OCI-LY7 (cell line): ENCODE data around the gene RALGAPA2. TPM values are rescaled to one million over a fixed set of nuclear protein-coding genes. Genes with fewer than 3 reads are reported as not detected.

Source experiments
- BruUV-seq: library from RNA; stranded (reverse); fragments of 400-500 nt; replicated peaks from 2 replicates; lab custom pipeline; 2021; lab: Mats Ljungman, UMichigan
- CTCF ChIA-PET: fragments of 300-600 bp; sonication (Branson Sonifier 250); formaldehyde crosslinking; loops from one replicate; lab custom pipeline; 2022; ENCODE audit warnings: antibody characterized with exemption; ENCODE audit not compliant: unreplicated experiment; lab: Charles Lee
- POLR2A ChIA-PET: fragments of 300-600 bp; sonication (Branson Sonifier 250); formaldehyde crosslinking; loops from one replicate; lab custom pipeline; 2022; ENCODE audit warnings: antibody characterized with exemption; lab: Charles Lee
- DNase-seq: peaks from one replicate; pipeline ENCODE4 v3.0.0-alpha.2; 2015; ENCODE audit warnings: low spot score
- H2AFZ ChIP-seq: fragments of 200-600 bp; sonication (generic), shearing (Covaris generic); 2 replicates; pipeline ENCODE4 v1.6.1; 2014; ENCODE audit warnings: mild to moderate bottlenecking, antibody characterized with exemption, low read length, moderate library complexity
- H3K27ac ChIP-seq: fragments of 200-600 bp; sonication (generic); 2 replicates; pipeline ENCODE4 v1.5.1; 2014; ENCODE audit warnings: mixed run types, low read depth, mild to moderate bottlenecking, moderate library complexity, low read length, inconsistent platforms; ENCODE audit not compliant: poor library complexity, severe bottlenecking
- H3K36me3 ChIP-seq: fragments of 200-600 bp; sonication (generic); 2 replicates; pipeline ENCODE4 v1.6.1; 2014; ENCODE audit warnings: mild to moderate bottlenecking, antibody characterized with exemption, low read length, moderate library complexity, mixed read lengths; ENCODE audit not compliant: insufficient read depth
- H3K4me1 ChIP-seq: fragments of 200-600 bp; sonication (generic); 2 replicates; pipeline ENCODE4 v1.5.1; 2014; ENCODE audit warnings: mild to moderate bottlenecking, low read length; ENCODE audit not compliant: insufficient read depth, poor library complexity, severe bottlenecking
- H3K4me2 ChIP-seq: fragments of 200-600 bp; sonication (generic); 2 replicates; pipeline ENCODE4 v1.6.1; 2014; ENCODE audit warnings: mild to moderate bottlenecking, low read length
- H3K4me3 ChIP-seq: fragments of 200-600 bp; sonication (generic); 2 replicates; pipeline ENCODE4 v1.5.1; 2014; ENCODE audit warnings: mild to moderate bottlenecking, low read depth, low read length; ENCODE audit not compliant: poor library complexity, severe bottlenecking
- H3K79me2 ChIP-seq: fragments of 200-600 bp; sonication (generic); 2 replicates; pipeline ENCODE4 v1.6.1; 2016; ENCODE audit warnings: low read depth, mild to moderate bottlenecking, low read length, moderate library complexity, mixed read lengths; ENCODE audit not compliant: insufficient read depth
- H3K9me2 ChIP-seq: fragments of 200-600 bp; sonication (generic); 2 replicates; pipeline ENCODE4 v1.6.1; 2016; ENCODE audit warnings: mild to moderate bottlenecking, low read length, mixed read lengths; ENCODE audit not compliant: insufficient read depth
- H3K9me3 ChIP-seq: fragments of 200-600 bp; sonication (generic); 2 replicates; pipeline ENCODE4 v1.6.1; 2014; ENCODE audit warnings: mild to moderate bottlenecking, mixed run types, low read length, mixed read lengths
- H4K20me1 ChIP-seq: fragments of 200-600 bp; sonication (generic); 2 replicates; pipeline ENCODE4 v1.6.1; 2014; ENCODE audit warnings: mild to moderate bottlenecking, antibody characterized with exemption, low read length, moderate library complexity, mixed read lengths; ENCODE audit not compliant: insufficient read depth
- EZH2phosphoT487 ChIP-seq: fragments of 200-600 bp; sonication (generic); IDR thresholded peaks from 2 replicates; pipeline ENCODE4 v1.6.1; 2018; ENCODE audit warnings: low read depth, borderline replicate concordance, mild to moderate bottlenecking, mixed run types, antibody characterized with exemption, low read length, moderate library complexity, mixed read lengths
- intact Hi-C: fragments of 100-400 bp; cut with micrococcal nuclease; formaldehyde crosslinking; loops from one replicate; pipeline ENCODE4 v1.10.0; 2022; ENCODE audit not compliant: unreplicated experiment
- total RNA-seq, 2 experiments: library from RNA; depleted of rRNA in 1 of 2; stranded (reverse); fragments of >200 nt in 1 of 2; shearing (Covaris generic) in 1 of 2; gene quantifications; 2 replicates each; pipeline ENCODE4 v1.2.3, GENCODE V29; 2014 to 2022
- TF ChIP-seq, protein P1 (sequence below): fragments of 200-600 bp; sonication (generic); conservative IDR thresholded peaks from 2 replicates; pipeline ENCODE4 v1.5.1; 2014; ENCODE audit warnings: mild to moderate bottlenecking, antibody characterized with exemption, low read length, moderate library complexity, mixed read lengths

Gene RALGAPA2
- total RNA-seq, 2 experiments from 2014 or later = 9.1 to 17.8 TPM

DNA sequence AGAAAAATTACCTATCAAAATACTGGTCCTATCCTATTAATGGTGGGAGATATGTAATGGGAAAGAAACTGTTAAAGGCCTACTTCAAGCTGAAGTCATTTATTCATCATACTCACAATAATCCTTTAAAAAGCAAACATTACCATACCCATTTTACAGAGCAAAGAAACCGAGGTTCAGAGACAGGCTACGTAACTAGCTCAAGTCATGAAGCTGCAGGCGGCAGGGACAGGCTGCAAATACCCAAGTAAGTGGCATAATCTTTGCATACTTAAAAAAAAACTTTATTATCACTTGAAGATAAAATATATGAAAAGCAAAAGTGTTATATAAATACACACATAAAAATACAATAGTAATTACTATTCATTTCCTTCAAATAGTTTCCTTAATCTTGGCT, 2.6 kb downstream of the RALGAPA2 start:
- Histone ChIP-seq H3K4me1 (peaks cover 19% of the 10 kb centered on the region), H3K4me3 (no peak overlapping the region), H4K20me1 (no peaks in the 10 kb centered on the region), H3K36me3 (no peaks in the 10 kb centered on the region), H3K9me3 (no peaks in the 10 kb centered on the region), H3K27ac (no peak overlapping the region), H2AFZ (no peak overlapping the region), H3K9me2 (no peaks in the 10 kb centered on the region), H3K4me2 (no peak overlapping the region), H3K79me2 (peaks cover 9% of the 10 kb centered on the region; the same call in 1 of the 2 replicates)
- ChIA-PET CTCF (no interaction called here), POLR2A (interaction anchor here (0.6 kb wide), 1 partner anchor 838 kb away, joined by 3 read pairs; no protein-coding TSS in a partner anchor)
- TF ChIP-seq, protein P1, sequence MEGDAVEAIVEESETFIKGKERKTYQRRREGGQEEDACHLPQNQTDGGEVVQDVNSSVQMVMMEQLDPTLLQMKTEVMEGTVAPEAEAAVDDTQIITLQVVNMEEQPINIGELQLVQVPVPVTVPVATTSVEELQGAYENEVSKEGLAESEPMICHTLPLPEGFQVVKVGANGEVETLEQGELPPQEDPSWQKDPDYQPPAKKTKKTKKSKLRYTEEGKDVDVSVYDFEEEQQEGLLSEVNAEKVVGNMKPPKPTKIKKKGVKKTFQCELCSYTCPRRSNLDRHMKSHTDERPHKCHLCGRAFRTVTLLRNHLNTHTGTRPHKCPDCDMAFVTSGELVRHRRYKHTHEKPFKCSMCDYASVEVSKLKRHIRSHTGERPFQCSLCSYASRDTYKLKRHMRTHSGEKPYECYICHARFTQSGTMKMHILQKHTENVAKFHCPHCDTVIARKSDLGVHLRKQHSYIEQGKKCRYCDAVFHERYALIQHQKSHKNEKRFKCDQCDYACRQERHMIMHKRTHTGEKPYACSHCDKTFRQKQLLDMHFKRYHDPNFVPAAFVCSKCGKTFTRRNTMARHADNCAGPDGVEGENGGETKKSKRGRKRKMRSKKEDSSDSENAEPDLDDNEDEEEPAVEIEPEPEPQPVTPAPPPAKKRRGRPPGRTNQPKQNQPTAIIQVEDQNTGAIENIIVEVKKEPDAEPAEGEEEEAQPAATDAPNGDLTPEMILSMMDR = no peak
- BruUV-seq = no TSS peak
- intact Hi-C loops = loop anchor here (5.0 kb wide), 1 partner anchor 43 kb away; no protein-coding TSS in a partner anchor
- no peak for DNase-seq

DNA sequence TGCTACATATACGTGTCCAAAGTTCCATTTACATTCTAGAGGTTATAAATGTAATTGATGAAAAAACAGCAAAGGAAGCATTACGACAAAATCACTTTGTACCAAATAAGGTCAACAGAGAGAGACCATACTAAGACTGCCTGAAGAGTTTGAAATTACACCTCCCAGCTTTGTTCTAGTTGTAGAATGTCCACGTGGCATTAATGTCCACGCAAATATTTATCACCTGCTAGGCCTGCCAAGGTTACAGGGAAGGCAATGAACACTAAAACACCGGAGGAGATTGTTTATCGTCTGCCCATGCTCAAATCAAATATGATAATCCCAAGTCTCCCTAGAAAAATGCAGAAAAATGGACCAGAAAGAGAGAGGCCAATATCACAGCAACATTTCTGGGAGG, 6.2 kb downstream of the RALGAPA2 start:
- Histone ChIP-seq H3K27ac (no peak overlapping the region), H3K79me2 (peaks cover 8% of the 10 kb centered on the region; the same call in 1 of the 2 replicates), H3K4me3 (no peak overlapping the region), H3K36me3 (no peaks in the 10 kb centered on the region), H3K9me3 (no peaks in the 10 kb centered on the region), H3K4me2 (no peak overlapping the region), H4K20me1 (no peaks in the 10 kb centered on the region), H2AFZ (no peak overlapping the region), H3K4me1 (peaks cover 9% of the 10 kb centered on the region), H3K9me2 (no peaks in the 10 kb centered on the region)
- no peak for DNase-seq
- POLR2A ChIA-PET = interaction anchor here (1.2 kb wide), 1 partner anchor 893 kb away, joined by 3 read pairs; no protein-coding TSS in a partner anchor
- BruUV-seq = no TSS peak
- CTCF ChIA-PET = no interaction called here
- intact Hi-C loops = no loop called here
- TF ChIP-seq, protein P1 = no peak
- TF ChIP-seq EZH2phosphoT487 = no peak

DNA sequence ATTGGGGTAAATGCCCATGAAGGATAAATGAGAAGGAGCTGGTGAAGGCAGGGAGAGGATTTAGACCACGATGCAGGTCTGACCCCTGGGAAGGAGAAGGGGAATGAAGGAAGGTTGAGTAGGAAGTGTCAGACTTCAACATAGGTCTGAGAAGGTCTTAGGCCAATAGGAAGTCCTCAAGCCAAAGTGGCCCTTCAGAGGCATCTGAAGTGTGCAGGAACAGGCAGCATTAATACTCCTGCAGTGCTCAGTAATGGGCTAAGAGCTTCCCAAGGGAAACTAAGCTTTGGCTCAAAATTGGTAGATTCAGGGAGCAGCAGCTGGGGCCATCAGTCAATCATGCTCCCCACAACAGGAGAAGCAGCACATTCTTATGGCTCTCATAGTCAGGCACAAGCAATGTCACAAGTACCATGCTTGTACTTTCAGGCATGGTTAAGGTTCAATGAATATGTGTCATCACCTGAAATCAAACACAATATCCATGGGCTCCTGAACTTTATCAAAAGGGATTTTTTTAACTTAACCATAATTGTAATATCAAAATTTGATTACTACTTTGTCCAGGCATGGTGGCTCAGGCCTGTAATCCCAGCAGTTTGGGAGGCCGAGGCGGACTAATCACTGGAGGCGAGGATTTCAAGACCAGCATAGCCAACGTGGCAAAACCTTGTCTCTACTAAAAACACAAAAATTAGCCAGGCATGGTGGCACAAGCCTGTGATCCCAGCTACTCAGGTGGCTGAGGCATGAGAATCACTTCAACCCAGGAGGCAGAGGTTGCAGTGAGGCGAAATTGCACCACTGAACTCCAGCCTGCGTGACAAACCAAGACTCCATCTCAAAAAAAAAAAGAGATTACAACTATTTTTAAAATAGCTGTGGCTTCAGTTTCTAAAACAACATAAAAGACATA, 9.9 kb downstream of the RALGAPA2 start:
- Histone ChIP-seq H3K9me3 (no peaks in the 10 kb centered on the region), H3K4me1 (no peaks in the 10 kb centered on the region), H3K4me3 (no peak overlapping the region), H4K20me1 (no peaks in the 10 kb centered on the region), H3K4me2 (no peak overlapping the region), H2AFZ (no peak overlapping the region), H3K9me2 (no peaks in the 10 kb centered on the region), H3K79me2 (no peaks in the 10 kb centered on the region), H3K27ac (no peak overlapping the region), H3K36me3 (no peaks in the 10 kb centered on the region)
- intact Hi-C loops = no loop called here
- DNase-seq = no peak
- CTCF ChIA-PET = no interaction called here
- no peak for TF ChIP-seq EZH2phosphoT487
- TF ChIP-seq, protein P1 = no peak
- no TSS peak for BruUV-seq
- POLR2A ChIA-PET = no interaction called here
